ENCODE measurements around the gene SMCHD1.

DNA sequence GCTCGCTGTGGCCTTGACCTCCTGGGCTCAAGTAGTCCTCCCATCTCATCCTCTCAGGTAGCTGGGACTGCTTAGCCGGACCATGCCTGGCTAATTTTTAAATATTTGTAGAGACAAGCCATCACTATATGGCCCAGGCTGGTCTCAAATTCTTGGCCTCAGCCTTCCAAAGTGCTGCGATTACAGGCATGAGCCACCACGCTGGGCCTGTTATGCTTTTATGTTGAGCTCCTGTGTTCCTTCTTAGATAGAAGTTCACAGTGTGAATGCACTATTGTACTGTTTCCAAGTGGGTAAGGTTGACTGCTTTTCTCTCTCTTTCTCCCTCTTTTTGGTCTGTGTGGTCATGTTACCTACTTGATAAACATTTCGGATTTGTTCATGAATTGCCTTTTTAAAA, 61.9 kb downstream of the SMCHD1 start:
- TF ChIP-seq, protein P1, sequence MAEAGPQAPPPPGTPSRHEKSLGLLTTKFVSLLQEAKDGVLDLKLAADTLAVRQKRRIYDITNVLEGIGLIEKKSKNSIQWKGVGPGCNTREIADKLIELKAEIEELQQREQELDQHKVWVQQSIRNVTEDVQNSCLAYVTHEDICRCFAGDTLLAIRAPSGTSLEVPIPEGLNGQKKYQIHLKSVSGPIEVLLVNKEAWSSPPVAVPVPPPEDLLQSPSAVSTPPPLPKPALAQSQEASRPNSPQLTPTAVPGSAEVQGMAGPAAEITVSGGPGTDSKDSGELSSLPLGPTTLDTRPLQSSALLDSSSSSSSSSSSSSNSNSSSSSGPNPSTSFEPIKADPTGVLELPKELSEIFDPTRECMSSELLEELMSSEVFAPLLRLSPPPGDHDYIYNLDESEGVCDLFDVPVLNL (IDR thresholded peaks at IDR 0.05; ENCODE audit: low read depth, low read length) = no peak
- TF ChIP-seq, protein P2, sequence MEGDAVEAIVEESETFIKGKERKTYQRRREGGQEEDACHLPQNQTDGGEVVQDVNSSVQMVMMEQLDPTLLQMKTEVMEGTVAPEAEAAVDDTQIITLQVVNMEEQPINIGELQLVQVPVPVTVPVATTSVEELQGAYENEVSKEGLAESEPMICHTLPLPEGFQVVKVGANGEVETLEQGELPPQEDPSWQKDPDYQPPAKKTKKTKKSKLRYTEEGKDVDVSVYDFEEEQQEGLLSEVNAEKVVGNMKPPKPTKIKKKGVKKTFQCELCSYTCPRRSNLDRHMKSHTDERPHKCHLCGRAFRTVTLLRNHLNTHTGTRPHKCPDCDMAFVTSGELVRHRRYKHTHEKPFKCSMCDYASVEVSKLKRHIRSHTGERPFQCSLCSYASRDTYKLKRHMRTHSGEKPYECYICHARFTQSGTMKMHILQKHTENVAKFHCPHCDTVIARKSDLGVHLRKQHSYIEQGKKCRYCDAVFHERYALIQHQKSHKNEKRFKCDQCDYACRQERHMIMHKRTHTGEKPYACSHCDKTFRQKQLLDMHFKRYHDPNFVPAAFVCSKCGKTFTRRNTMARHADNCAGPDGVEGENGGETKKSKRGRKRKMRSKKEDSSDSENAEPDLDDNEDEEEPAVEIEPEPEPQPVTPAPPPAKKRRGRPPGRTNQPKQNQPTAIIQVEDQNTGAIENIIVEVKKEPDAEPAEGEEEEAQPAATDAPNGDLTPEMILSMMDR (IDR thresholded peaks at IDR 0.05 in 2 of 3, conservative IDR thresholded peaks at IDR 0.05 in 1 of 3; ENCODE audit: control insufficient read depth in 2 of 3, extremely low read depth in 1 of 3, insufficient read depth in 1 of 3, low read depth in 3 of 3, low read length in 3 of 3) = no peak
- TF ChIP-seq, protein P3, sequence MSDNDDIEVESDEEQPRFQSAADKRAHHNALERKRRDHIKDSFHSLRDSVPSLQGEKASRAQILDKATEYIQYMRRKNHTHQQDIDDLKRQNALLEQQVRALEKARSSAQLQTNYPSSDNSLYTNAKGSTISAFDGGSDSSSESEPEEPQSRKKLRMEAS (IDR thresholded peaks at IDR 0.05; ENCODE audit: low read depth, low read length) = no peak
- TF ChIP-seq HDAC6 (IDR thresholded peaks at IDR 0.05; ENCODE audit: unreplicated experiment) (no peak), TAF1 (IDR thresholded peaks at IDR 0.05; ENCODE audit: borderline replicate concordance, low read depth, low read length) (no peak), POLR2A (IDR thresholded peaks at IDR 0.05; ENCODE audit: low read depth, low read length) (no peak), IKZF1 (conservative IDR thresholded peaks at IDR 0.05) (no peak)
